ENCODE measurements around the gene AADACL2. TPM values are rescaled to one million over a fixed set of nuclear protein-coding genes. Genes with fewer than 3 reads are reported as not detected.

AADACL2 gene
- total RNA-seq, 1 donor from 2014 or later, result not detected

DNA sequence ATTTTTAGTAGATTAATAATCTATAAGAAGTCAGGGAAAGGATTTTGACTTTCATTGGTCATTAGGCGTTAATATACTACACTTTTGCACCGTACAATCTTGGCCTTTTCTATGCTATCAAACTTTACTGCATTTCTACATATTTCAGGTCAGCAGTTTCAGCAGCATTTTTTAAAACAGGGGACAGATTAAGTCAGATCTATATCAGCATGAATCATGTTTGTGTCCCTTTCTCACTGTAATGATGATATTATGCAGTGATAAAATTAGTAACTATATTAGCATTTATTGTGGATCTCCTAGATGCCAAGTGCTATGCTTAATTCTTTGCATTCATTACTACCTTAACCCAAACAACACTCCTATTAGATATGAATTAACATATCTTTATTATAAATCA lies 59.9 kb downstream of the AADACL2 start:
- no peak overlapping the region for H3K27ac Mint-ChIP-seq (ENCODE audit: unreplicated experiment)
- no peaks in the 10 kb centered on the region for H3K27me3 Mint-ChIP-seq (ENCODE audit: unreplicated experiment)
- H3K36me3 Mint-ChIP-seq (ENCODE audit: unreplicated experiment), result no peaks in the 10 kb centered on the region
- TF ChIP-seq, protein P1, sequence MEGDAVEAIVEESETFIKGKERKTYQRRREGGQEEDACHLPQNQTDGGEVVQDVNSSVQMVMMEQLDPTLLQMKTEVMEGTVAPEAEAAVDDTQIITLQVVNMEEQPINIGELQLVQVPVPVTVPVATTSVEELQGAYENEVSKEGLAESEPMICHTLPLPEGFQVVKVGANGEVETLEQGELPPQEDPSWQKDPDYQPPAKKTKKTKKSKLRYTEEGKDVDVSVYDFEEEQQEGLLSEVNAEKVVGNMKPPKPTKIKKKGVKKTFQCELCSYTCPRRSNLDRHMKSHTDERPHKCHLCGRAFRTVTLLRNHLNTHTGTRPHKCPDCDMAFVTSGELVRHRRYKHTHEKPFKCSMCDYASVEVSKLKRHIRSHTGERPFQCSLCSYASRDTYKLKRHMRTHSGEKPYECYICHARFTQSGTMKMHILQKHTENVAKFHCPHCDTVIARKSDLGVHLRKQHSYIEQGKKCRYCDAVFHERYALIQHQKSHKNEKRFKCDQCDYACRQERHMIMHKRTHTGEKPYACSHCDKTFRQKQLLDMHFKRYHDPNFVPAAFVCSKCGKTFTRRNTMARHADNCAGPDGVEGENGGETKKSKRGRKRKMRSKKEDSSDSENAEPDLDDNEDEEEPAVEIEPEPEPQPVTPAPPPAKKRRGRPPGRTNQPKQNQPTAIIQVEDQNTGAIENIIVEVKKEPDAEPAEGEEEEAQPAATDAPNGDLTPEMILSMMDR (IDR thresholded peaks at IDR 0.05; ENCODE audit: partially characterized antibody, unreplicated experiment), result no peak
- no peaks in the 10 kb centered on the region for H3K4me1 Mint-ChIP-seq (ENCODE audit: low read depth, unreplicated experiment)
- DNase-seq, result no peak
- peaks cover 3% of the 10 kb centered on the region for H3K9me3 Mint-ChIP-seq (ENCODE audit: unreplicated experiment)
- no peak overlapping the region for H3K4me3 Mint-ChIP-seq (ENCODE audit: unreplicated experiment)

DNA sequence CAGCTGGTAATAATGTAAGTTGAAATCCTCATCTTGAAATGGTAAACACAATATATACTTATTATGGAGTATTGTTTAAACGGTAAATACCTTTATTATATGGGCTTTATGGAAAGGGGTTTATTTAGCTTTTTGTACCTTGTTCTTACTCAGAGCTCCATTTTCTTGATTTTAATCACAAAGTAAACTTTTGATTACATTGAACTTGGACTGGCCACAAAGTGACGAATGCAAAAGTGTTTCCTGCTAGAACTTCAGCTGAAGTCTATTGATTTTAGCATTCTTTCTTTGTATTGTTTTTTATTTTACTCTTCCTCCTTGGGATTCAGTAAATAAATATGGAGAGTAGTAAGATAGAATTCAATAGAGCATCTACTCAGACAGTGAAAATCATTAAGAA lies 60.4 kb downstream of the AADACL2 start:
- Mint-ChIP-seq H3K4me3 (ENCODE audit: unreplicated experiment) (no peak overlapping the region), H3K27me3 (ENCODE audit: unreplicated experiment) (no peaks in the 10 kb centered on the region), H3K4me1 (ENCODE audit: low read depth, unreplicated experiment) (no peaks in the 10 kb centered on the region), H3K27ac (ENCODE audit: unreplicated experiment) (no peak overlapping the region), H3K9me3 (ENCODE audit: unreplicated experiment) (peaks cover 3% of the 10 kb centered on the region), H3K36me3 (ENCODE audit: unreplicated experiment) (no peaks in the 10 kb centered on the region)
- TF ChIP-seq, protein P1 (IDR thresholded peaks at IDR 0.05; ENCODE audit: partially characterized antibody, unreplicated experiment), result no peak
- DNase-seq, result no peak

DNA sequence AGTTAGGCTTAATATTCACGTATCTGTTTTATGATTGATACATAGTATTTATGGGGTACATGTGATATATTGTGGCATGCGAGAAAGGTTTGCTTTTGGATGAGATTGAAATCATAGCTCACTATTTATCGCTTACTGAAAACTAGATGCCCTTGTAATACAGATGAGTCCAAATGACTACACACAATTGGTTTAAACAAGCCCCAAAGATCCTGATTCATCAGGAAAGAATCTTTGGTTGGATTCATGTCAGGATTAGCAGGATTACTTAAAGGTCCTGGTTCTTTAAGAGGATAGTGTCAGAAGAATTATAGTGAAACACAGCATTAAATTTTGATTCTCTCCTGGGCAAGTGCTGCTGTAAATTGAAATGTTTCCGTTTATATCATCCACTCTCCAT lies 61.5 kb downstream of the AADACL2 start:
- Mint-ChIP-seq H3K9me3 (ENCODE audit: unreplicated experiment) (peaks cover 3% of the 10 kb centered on the region), H3K27ac (ENCODE audit: unreplicated experiment) (no peak overlapping the region), H3K4me3 (ENCODE audit: unreplicated experiment) (no peak overlapping the region), H3K4me1 (ENCODE audit: low read depth, unreplicated experiment) (peaks cover 1% of the 10 kb centered on the region), H3K27me3 (ENCODE audit: unreplicated experiment) (no peaks in the 10 kb centered on the region), H3K36me3 (ENCODE audit: unreplicated experiment) (no peaks in the 10 kb centered on the region)
- no peak for DNase-seq
- TF ChIP-seq, protein P1 (IDR thresholded peaks at IDR 0.05; ENCODE audit: partially characterized antibody, unreplicated experiment), result no peak

DNA sequence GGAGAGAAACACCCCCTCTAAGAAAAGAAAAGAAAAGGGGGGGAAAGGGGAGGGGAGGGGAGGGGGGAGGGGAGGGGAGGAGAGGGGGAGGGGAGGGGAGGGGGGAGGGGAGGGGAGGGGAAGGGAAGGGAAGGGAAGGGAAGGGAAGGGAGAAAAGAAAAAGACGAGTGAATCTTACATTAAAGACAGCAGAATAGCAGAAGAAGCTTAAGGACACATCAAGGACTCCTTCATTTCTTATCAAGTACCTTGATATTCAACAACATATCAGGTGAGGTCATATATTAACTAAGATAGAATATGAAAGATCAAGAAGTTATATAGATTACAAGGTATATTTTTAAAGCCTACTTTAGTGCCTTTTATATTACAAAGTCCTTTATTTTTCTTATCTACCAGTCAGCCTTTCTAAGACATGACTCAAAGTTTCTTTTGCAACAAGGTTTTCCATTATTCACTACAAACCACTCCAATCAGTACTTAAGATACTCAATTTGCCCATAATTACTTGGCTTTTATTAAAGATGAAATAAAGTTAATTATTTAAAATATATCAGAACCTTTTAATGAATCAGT lies 62.5 kb downstream of the AADACL2 start:
- TF ChIP-seq, protein P1 (IDR thresholded peaks at IDR 0.05; ENCODE audit: partially characterized antibody, unreplicated experiment), result no peak
- H3K27ac Mint-ChIP-seq (ENCODE audit: unreplicated experiment), result no peak overlapping the region
- H3K9me3 Mint-ChIP-seq (ENCODE audit: unreplicated experiment), result no peaks in the 10 kb centered on the region
- H3K4me3 Mint-ChIP-seq (ENCODE audit: unreplicated experiment), result no peak overlapping the region
- DNase-seq, result no peak
- H3K36me3 Mint-ChIP-seq (ENCODE audit: unreplicated experiment), result no peaks in the 10 kb centered on the region
- H3K4me1 Mint-ChIP-seq (ENCODE audit: low read depth, unreplicated experiment), result peaks cover 1% of the 10 kb centered on the region
- H3K27me3 Mint-ChIP-seq (ENCODE audit: unreplicated experiment), result no peaks in the 10 kb centered on the region

DNA sequence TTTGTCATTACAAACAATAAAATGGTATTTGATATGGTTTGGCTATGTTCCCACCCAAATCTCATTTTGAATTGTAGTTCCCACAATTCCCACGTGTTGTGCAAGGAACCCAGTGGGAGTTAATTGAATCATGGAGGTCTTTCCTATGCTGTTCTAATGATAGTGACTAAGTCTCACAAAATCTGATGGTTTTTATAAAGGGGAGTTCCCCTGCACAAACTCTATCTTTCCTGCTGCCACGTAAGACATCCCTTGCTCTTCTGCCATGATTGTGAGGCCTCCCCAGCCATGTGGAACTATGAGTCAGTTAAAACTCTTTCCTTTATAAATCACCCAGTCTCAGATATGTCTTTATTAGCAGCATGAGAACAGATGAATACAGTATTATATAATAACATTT lies 64.7 kb downstream of the AADACL2 start:
- Mint-ChIP-seq H3K27me3 (ENCODE audit: unreplicated experiment) (no peaks in the 10 kb centered on the region), H3K4me3 (ENCODE audit: unreplicated experiment) (no peak overlapping the region), H3K9me3 (ENCODE audit: unreplicated experiment) (no peaks in the 10 kb centered on the region), H3K36me3 (ENCODE audit: unreplicated experiment) (no peaks in the 10 kb centered on the region), H3K27ac (ENCODE audit: unreplicated experiment) (no peak overlapping the region), H3K4me1 (ENCODE audit: low read depth, unreplicated experiment) (peaks cover 1% of the 10 kb centered on the region)
- DNase-seq, result no peak
- TF ChIP-seq, protein P1 (IDR thresholded peaks at IDR 0.05; ENCODE audit: partially characterized antibody, unreplicated experiment), result no peak
